Left cardiac atrium (tissue), 4 donors: ENCODE data around the gene ARIH1. TPM values are rescaled to one million over a fixed set of nuclear protein-coding genes. Genes with fewer than 3 reads are reported as not detected.
A peak's percentile ranks its signal among the peaks of the same experiment; 100 is the strongest.
"Not testable (repeated sequence)": the region's sequence is repeated elsewhere in the genome, so short reads cannot be mapped to it uniquely, and the experiment has no call there.

Experiments used
- ATAC-seq, 2 donors: fragments of 200-7000 bp; cut with Tn5 transposase; one replicate each; pipeline ENCODE4 v1.9.1; 2020; ENCODE audit warnings: mild to moderate bottlenecking in 2 of 2, moderate library complexity in 2 of 2
- DNase-seq: peaks from one replicate; pipeline ENCODE4 v3.0.0-alpha.2; 2020
- intact Hi-C, 2 donors: fragments of 100-400 bp; cut with DNase I; formaldehyde crosslinking; loops; one replicate each; pipeline versions ENCODE4 v1.14.1 to v1.15.1; 2022 to 2023
- total RNA-seq, 2 donors: library from RNA; stranded (reverse); fragmentation: NEBNext Ultra II Directional; extraction: Animal tissue kit (Norgen Biotek cat#: 25700); gene quantifications; one replicate each; pipeline ENCODE4 v1.2.1, GENCODE V29; 2021
- donor health status: DM: no; HTN: yes; CAD: no.
- donor health status: DM: no; HTN: yes; CAD: no; lungs with severe emphysema.
- donor health status: DM: yes; HTN: yes; CAD: no.
- donor health status: Dilated cardiomyopathy.

The ARIH1 gene
- total RNA-seq, 2 donors from 2014 or later, result 141 to 142 TPM

DNA sequence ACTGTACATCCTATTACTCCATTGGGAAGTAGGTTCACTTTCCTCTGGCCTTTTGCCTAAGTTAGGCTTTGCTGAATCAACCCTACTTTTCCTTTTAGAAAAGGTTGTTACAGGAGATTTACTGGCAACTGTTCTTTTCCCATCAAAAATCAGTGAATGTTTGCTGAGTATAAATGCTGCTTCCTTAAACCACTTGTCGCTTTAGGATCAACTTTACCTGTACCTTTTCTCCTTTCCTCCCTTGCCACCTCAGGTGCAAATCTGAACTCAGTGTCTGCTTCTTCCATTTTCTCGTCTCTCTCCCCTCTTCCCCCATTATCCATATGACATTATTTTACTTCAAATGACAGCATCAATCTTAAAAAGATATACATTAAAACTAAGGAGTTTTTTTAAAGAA is 110.9 kb downstream of the ARIH1 start:
- ATAC-seq (no peak), DNase-seq (no peak)
- intact Hi-C loops, result no loop called here

- ATAC-seq (no peak), DNase-seq (no peak)
- intact Hi-C loops, result no loop called here
These were observed 111.4 kb downstream of the ARIH1 start for GRCh38 chr15:72585476-72586058.

GRCh38 chr15:72588096-72588495 is 114.0 kb downstream of the ARIH1 start:
- no peak for DNase-seq
- no peak for ATAC-seq
- intact Hi-C loops, result no loop called here

DNA sequence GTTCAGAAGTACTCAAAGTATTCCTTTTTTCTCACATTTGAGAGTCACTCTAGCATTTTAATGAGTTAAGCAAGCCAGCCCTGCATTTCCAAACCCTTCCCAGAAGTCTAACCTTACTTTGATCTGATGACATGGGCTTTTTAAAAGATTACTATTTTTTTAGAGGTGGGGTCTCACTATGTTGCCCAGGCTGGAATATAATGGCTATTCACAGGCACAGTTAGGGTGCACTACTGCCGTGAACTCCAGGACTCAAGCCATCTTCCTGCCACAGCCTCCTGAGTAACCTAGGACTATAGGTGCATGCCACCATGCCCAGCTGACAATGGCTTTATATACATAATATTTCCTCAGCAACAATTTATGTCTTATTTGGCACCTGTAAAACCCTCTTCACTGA is 116.3 kb downstream of the ARIH1 start:
- DNase-seq, result no peak
- intact Hi-C loops, result no loop called here
- no peak for ATAC-seq

- ATAC-seq, result no peak
- intact Hi-C loops, result no loop called here
- no peak for DNase-seq
These were observed 117.2 kb downstream of the ARIH1 start for GRCh38 chr15:72591361-72591760.

DNA sequence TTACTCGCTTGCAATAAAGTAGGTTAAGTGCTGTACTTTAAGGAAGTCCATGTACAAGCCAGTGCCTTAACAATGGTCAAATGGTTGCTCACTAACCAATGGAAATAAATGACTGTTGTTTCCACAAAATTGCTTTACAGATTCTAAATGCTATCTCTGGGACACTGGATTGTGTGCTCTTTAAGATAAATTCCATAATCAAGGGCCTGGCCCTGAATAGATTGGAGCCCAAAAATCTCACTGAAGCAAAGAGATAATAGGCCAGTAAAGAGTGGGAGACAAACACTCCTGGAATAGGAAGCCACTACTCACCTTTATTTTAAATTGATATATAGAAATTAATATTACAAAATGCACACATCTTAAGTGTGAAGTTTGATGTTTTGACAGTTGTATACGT is 118.0 kb downstream of the ARIH1 start:
- DNase-seq, result no peak
- intact Hi-C loops, result no loop called here
- no peak for ATAC-seq

DNA sequence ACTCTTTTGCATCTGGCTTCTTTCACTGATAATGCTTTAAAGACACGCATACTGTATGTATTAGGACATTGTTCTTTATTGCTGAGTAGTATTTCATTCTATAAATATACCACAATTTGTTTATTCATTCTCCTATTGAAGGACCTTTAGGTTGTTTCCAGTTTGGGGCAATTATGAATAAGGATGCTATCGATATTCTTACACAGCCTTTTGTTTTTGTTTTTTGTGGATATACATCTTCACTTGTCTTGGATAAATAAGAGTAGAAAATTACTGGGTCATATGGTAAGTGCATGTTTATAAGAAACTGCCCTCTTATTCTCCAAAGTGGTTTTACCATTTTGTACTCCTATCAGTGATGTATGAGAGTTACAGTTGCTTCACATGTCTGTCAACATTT is 118.5 kb downstream of the ARIH1 start:
- DNase-seq, result no peak
- intact Hi-C loops, result no loop called here

GRCh38 chr15:72593838-72594237 is 119.7 kb downstream of the ARIH1 start:
- no peak for DNase-seq

More for the DNA sequence above, 118.5 kb downstream of the ARIH1 start:
- no peak for ATAC-seq

DNA sequence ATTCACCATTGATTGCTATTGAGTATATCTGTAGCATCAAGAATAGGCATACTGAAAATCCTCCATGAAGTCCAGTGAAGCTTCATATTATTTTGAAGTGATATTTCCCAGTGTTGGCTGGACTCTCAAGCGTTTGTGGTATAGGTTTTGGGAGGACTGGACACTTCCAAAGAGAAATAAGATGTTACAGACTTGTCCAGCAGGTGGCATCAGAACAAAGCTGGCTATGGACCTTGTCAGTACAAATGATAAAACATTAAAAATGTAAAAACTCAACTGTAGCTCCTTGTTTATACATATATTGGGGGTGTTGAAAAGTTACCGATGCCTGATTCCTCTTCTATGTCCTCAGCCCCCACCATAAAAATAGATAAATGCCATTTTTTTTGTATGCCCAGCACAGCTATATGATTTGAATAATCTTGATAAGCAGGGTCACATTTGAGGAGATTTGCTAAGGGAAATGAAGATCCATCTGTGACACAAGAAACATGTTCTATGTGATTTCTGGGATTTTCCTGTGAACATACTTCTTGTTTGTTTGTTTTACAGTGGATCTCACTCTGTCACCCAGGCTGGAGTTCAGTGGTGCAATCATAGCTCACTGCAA is 125.8 kb downstream of the ARIH1 start:
- ATAC-seq (peak in 1 of 2 donors; percentile 41), DNase-seq (no peak)
- intact Hi-C loops, result no loop called here

More at GRCh38 chr15:72593838-72594237, 119.7 kb downstream of the ARIH1 start:
- intact Hi-C loops, result no loop called here
- no peak for ATAC-seq

GRCh38 chr15:72604794-72605193 is 130.7 kb downstream of the ARIH1 start:
- intact Hi-C loops, result no loop called here
- ATAC-seq, result no peak
- DNase-seq, result no peak

GRCh38 chr15:72608084-72608483 is 134.0 kb downstream of the ARIH1 start:
- ATAC-seq, DNase-seq, intact Hi-C loops: not testable (repeated sequence)

DNA sequence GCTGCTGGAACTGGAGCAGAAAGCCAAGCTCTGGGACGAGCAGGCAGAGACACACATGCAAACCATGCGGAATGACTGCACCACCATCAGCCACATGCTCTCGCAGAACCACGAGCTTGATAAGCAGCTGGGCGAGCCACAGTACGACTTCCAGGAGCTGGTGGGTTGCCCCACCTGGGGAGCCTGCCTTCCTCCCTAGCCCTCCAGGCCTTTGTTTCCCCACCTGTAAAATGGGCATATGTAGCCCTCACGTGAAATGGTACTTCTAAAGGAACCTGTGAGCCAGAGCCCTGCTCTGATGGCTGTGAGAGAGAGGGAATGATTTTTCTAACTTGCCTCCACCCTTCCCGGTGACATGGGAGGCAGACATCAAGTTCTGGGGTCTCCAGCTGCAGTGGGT is 135.7 kb downstream of the ARIH1 start:
- ATAC-seq, result no peak
- intact Hi-C loops, result no loop called here
- no peak for DNase-seq

DNA sequence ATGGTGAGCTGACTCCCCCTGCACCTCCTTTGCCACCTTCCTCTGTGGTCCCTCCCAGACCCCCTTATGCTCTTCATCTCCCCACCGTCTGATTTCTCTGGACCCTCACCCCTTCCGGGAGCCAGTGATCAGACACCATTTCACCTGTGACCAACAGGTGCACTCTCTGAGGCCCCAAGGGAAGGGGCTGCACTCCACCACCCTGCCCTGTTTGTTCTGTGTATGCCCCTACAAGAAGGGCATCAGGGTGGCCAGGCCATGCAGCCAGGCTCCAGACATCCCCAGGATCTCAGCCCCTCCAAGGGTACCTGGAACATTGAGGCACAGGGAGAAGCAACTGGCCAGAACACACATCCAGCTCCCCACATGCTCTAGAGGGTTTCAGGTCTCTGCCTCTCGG is 138.2 kb downstream of the ARIH1 start:
- ATAC-seq, DNase-seq, intact Hi-C loops: not testable (repeated sequence)

DNA sequence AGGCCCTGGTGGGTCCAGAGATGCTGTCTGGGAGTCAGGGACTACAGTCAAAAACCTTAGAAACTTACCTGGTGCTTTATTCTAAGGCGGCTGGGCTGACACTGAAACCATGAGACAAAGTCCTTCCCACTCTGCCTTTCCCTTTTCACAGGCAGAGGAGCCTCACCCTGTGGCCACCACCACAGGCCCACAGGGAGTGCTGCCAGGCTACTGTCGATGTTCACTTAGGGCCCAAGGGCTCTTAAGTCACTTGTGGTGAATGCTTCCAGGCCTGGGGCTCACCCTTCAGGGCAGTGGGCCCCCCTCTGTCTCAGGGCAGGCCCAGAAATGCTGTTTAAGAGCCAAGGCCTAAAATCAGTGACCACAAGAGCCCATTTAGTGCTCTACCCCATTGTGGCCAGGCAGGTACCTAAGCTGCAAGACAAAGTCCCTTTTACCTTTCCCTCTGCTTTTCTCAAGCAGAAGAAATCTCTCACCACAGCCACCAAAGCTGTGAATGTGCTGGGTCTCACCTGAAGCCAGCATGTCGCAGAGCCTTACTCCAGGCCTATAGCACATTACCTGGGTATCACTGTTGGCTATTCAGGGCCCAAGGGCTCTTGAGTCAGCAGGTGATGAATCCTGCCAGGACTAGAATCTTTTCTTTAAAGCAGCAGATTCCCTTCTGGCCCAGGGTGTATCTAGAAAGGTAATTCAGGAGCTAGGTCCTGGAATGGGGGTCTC is 140.8 kb downstream of the ARIH1 start:
- ATAC-seq (no peak), DNase-seq (no peak)
- intact Hi-C loops, result no loop called here

DNA sequence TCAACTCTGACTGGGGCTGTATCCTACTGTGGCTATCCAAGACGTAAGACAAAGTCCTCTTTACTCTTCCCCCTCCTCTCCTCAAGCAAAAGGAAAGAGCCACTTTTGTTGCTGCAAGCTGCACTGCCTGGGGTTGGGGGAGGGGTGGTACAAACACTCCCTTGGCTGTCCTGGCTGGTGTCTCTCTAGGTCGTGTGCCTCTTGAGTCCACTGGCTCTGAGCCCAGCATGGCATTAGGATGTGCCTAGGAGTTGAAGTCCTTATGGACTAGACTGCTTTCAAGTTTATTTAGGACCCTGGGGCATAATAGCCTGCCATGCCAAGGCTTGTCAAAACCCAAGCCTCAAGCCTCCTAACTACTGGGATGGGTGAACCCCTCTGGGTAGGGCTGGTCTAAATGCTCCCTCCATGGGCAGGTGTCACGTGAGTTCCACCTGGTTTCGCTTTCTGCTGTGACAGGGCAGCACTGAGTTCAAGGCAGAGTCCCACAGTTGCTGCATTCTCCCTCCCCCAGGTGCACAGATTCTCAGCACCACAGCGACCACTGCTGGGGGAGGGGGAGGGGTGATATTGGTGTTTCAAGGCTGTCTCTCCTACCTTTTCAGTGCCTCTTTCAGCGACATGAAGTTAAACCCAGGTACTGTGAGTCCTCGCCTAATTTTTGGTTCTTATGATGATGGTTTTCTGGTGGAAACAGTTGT is 141.6 kb downstream of the ARIH1 start:
- intact Hi-C loops, result not testable (repeated sequence)
- DNase-seq, result peak; percentile 37

DNA sequence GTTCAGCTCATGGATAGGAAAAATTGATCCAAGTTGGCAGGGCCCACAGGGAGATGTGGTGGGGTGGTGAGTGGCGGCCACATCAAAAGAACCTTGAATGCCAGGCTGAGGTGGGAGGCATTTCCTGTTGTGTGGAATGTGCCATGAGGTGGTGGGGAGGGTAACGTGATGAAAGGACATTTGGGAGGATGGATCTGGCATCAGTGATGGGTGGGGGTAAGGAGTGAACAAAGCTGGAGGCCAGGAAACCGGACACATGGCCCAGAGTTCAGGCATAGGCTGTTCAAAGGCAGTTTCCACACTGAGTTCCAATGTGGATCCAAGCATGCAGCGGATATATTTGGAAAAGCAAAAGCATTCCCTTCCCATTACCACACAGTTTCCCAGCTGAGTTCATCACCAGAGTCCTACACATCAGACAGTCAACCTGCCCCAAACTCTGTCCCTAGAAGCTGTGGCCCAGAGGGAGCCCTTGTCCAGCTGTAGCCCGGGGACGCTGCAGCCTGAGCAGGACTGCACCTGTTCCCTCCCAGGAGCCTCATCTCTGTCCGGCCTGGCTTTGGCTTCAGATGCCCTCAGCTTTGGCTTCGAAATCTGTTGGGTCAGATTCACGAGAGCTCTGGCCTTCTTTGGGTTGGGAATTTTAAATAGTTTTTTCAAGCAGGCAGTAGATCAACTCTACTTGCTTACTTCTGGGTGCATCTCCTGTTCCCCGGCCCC is 142.5 kb downstream of the ARIH1 start:
- ATAC-seq, result no peak
- intact Hi-C loops, result no loop called here
- no peak for DNase-seq

More for the DNA sequence above, 141.6 kb downstream of the ARIH1 start:
- ATAC-seq, result peak; percentile 68 to 77

DNA sequence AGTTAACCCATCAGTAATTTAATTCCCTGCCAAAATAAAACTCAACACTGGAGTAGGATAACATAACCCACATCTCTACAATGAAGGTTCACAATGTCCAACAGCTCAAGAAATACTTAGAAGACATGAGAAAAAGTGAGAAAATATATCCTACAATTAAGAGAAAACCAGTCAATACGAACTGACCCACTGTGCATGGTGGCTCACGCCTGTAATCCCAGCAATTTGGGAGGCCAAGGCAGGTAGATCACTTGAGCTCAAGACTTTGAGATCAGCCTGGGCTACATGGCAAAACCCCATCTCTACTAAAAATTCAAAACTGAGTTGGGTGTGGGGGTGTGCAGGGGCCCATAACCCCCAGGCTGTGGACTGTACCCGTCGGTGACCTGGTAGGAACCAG is 149.7 kb downstream of the ARIH1 start:
- intact Hi-C loops, DNase-seq, ATAC-seq: not testable (repeated sequence)

DNA sequence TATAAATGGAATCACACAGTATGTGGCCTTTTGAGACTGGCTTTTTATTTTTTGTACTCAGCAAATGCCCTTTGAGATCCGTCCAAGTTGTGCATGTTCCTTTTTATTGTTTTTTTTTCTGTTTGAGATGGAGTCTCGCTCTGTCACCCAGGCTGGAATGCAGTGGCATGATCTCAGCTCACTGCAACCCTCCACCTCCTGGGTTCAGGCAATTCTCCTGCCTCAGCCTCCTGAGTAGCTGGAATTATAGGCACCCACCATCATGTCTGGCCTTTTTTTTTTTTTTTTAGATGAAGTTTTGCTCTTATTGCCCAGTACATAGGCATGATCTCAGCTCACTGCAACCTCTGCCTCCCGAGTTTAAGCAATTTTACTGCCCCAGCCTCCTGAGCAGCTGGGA is 152.0 kb downstream of the ARIH1 start:
- ATAC-seq, DNase-seq, intact Hi-C loops: not testable (repeated sequence)
